ENCODE results near the gene FOSL1. TPM values are rescaled to one million over a fixed set of nuclear protein-coding genes. Genes with fewer than 3 reads are reported as not detected.

FOSL1 gene
- total and polyA plus RNA-seq, 2 donors (not counting 1 experiment from before 2014, with no cell fraction given), result 2.3 TPM; not detected in 1

DNA sequence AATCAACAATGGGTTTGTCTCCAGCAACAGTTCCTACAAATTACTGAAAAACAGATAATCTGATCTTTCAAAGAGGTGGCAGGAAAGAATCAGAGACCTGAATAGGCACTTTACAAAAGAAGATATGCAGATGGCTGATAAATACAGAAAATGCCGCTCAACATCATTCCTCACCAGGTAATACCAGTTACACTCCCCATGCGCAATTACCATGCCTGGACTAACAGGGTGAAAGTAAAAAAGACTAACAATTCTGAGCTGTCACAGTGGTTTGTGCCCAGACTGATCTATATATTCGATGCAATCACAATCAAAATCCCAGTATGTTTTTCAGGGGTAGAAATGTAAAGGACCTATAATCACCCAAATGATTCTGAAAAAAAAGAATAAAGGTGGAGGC lies 56.4 kb downstream of the FOSL1 start:
- no CpG with 5 or more reads among the region's 3 CpGs for WGBS (ENCODE audit: insufficient coverage)
- H3K27ac Mint-ChIP-seq, result no peak overlapping the region
- H3K36me3 ChIP-seq (replicated peaks in 1 of 2; ENCODE audit: control extremely low read depth in 1 of 2, control insufficient read depth in 1 of 2, extremely low read depth in 1 of 2, insufficient read depth in 2 of 2, low read length in 1 of 2), result no peaks in the 10 kb centered on the region

DNA sequence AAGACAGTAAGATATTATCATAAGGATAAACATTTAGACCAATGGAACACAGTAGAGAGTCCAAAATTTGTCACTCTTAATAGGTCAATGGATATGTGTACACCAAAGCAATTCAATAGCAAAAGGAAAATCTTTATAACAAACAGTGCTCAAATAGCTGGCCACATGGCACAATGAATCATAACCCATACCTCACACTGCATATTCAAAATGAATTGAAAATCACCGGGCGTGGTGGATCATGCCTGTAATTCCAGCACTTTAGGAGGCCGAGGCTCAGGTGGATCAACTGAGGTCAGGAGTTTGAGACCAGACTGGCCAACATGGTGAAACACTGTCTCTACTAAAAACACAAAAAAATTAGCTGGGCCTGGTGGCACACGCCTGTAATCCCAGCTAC lies 58.0 kb downstream of the FOSL1 start:
- no peaks in the 10 kb centered on the region for H3K36me3 ChIP-seq (replicated peaks in 1 of 2; ENCODE audit: control extremely low read depth in 1 of 2, control insufficient read depth in 1 of 2, extremely low read depth in 1 of 2, insufficient read depth in 2 of 2, low read length in 1 of 2)
- ATAC-seq (ENCODE audit: low read depth), result no peak
- TF ChIP-seq CTCF (IDR thresholded peaks at IDR 0.05) (no peak), EZH2 (IDR thresholded peaks at IDR 0.05; ENCODE audit: borderline replicate concordance, insufficient read depth, low read depth, low read length, poor library complexity, severe bottlenecking) (no peak)
- no peak overlapping the region for H2AFZ ChIP-seq (ENCODE audit: insufficient read depth, low read depth, low read length, poor library complexity, severe bottlenecking)
- no peak overlapping the region for H3K4me3 Mint-ChIP-seq
- intact Hi-C loops (cut with micrococcal nuclease), result no loop called here
- H3K79me2 ChIP-seq (ENCODE audit: control insufficient read depth, insufficient read depth, low read length), result no peaks in the 10 kb centered on the region
- no peak for DNase-seq
- H3K4me1 ChIP-seq (ENCODE audit: control insufficient read depth in 2 of 2, insufficient read depth in 2 of 2, low read length in 2 of 2), result no peaks in the 10 kb centered on the region
- no peaks in the 10 kb centered on the region for H3K4me1 Mint-ChIP-seq
- 94% methylated on average over 4 of the region's 4 CpGs for WGBS (ENCODE audit: insufficient coverage)
- no peak overlapping the region for H3K4me3 ChIP-seq (ENCODE audit: control extremely low read depth in 1 of 5, extremely low read depth in 1 of 5, insufficient read depth in 1 of 5, low read depth in 2 of 5, low read length in 4 of 5)
- H3K9ac ChIP-seq (ENCODE audit: low read length), result no peak overlapping the region
- no peaks in the 10 kb centered on the region for H3K27me3 Mint-ChIP-seq
- H3K9me3 Mint-ChIP-seq (ENCODE audit: insufficient read depth), result no peaks in the 10 kb centered on the region
- no peak overlapping the region for H3K4me2 ChIP-seq (replicated peaks; ENCODE audit: low read depth, low read length, poor library complexity, severe bottlenecking)
- POLR2A ChIA-PET, result interaction anchor here (0.7 kb wide), 1 partner anchor 14 kb away, joined by 9 read pairs; no protein-coding TSS in a partner anchor
- H3K27ac Mint-ChIP-seq, result no peak overlapping the region
- no peaks in the 10 kb centered on the region for H3K9me3 ChIP-seq (ENCODE audit: control extremely low read depth in 1 of 3, control insufficient read depth in 2 of 3, insufficient read depth in 1 of 3, low read length in 2 of 3)
- no peak overlapping the region for H3K27ac ChIP-seq (ENCODE audit: low read length in 2 of 2)
- no peaks in the 10 kb centered on the region for H4K20me1 ChIP-seq (ENCODE audit: control insufficient read depth, insufficient read depth, low read length, poor library complexity, severe bottlenecking)
- CTCF ChIA-PET, result interaction anchor here (0.7 kb wide), 2 partner anchors 42 to 302 kb away, joined by 5 to 6 read pairs; no protein-coding TSS in a partner anchor
- no peaks in the 10 kb centered on the region for H3K27me3 ChIP-seq (replicated peaks in 1 of 4; ENCODE audit: control extremely low read depth in 1 of 4, control insufficient read depth in 3 of 4, insufficient read depth in 4 of 4, low read length in 3 of 4)

More for the DNA sequence above, 56.4 kb downstream of the FOSL1 start:
- CTCF ChIA-PET, result no interaction called here
- Histone ChIP-seq H3K9me3 (ENCODE audit: control extremely low read depth in 1 of 3, control insufficient read depth in 2 of 3, insufficient read depth in 1 of 3, low read length in 2 of 3) (no peaks in the 10 kb centered on the region), H3K79me2 (ENCODE audit: control insufficient read depth, insufficient read depth, low read length) (no peaks in the 10 kb centered on the region), H2AFZ (ENCODE audit: insufficient read depth, low read depth, low read length, poor library complexity, severe bottlenecking) (no peak overlapping the region), H3K4me2 (replicated peaks; ENCODE audit: low read depth, low read length, poor library complexity, severe bottlenecking) (no peak overlapping the region), H3K27ac (ENCODE audit: low read length in 2 of 2) (no peak overlapping the region), H3K27me3 (replicated peaks in 1 of 4; ENCODE audit: control extremely low read depth in 1 of 4, control insufficient read depth in 3 of 4, insufficient read depth in 4 of 4, low read length in 3 of 4) (no peaks in the 10 kb centered on the region), H3K9ac (ENCODE audit: low read length) (no peak overlapping the region), H3K4me3 (ENCODE audit: control extremely low read depth in 1 of 5, extremely low read depth in 1 of 5, insufficient read depth in 1 of 5, low read depth in 2 of 5, low read length in 4 of 5) (no peak overlapping the region), H3K4me1 (ENCODE audit: control insufficient read depth in 2 of 2, insufficient read depth in 2 of 2, low read length in 2 of 2) (no peaks in the 10 kb centered on the region), H4K20me1 (ENCODE audit: control insufficient read depth, insufficient read depth, low read length, poor library complexity, severe bottlenecking) (no peaks in the 10 kb centered on the region)
- DNase-seq (no peak), ATAC-seq (ENCODE audit: low read depth) (no peak)
- Mint-ChIP-seq H3K4me1 (no peaks in the 10 kb centered on the region), H3K4me3 (no peak overlapping the region), H3K9me3 (ENCODE audit: insufficient read depth) (no peaks in the 10 kb centered on the region), H3K27me3 (no peaks in the 10 kb centered on the region)
- POLR2A ChIA-PET, result no interaction called here
- TF ChIP-seq EZH2 (IDR thresholded peaks at IDR 0.05; ENCODE audit: borderline replicate concordance, insufficient read depth, low read depth, low read length, poor library complexity, severe bottlenecking), result no peak
- TF ChIP-seq CTCF (IDR thresholded peaks at IDR 0.05), result no peak
- intact Hi-C loops (cut with micrococcal nuclease), result no loop called here

Other genes with a start within 250 kb of the FOSL1 start
- gene RELA, start 237.5 kb downstream of the FOSL1 start, total RNA-seq, result 154 and 160 TPM in 2 replicates
- gene RELA, start 237.5 kb downstream of the FOSL1 start, polyA plus RNA-seq, result 124 and 188 TPM in 2 replicates
- 134 and 142 TPM in 2 replicates for gene KAT5, start 188.1 kb downstream of the FOSL1 start, total RNA-seq
- gene KAT5, start 188.1 kb downstream of the FOSL1 start, polyA plus RNA-seq, result 84.6 and 131 TPM in 2 replicates
- gene RNASEH2C, start 179.6 kb downstream of the FOSL1 start, total RNA-seq, result 75.3 and 81.6 TPM in 2 replicates
- gene RNASEH2C, start 179.6 kb downstream of the FOSL1 start, polyA plus RNA-seq, result 71.6 and 95.0 TPM in 2 replicates
- gene AP5B1, start 119.4 kb downstream of the FOSL1 start, total RNA-seq, result 25.2 and 26.3 TPM in 2 replicates
- 9.4 and 9.6 TPM in 2 replicates for gene AP5B1, start 119.4 kb downstream of the FOSL1 start, polyA plus RNA-seq
- gene OVOL1, start 113.3 kb downstream of the FOSL1 start, total RNA-seq, result 0.15 and 0.17 TPM in 2 replicates
- 0.09 and 0.66 TPM in 2 replicates for gene OVOL1, start 113.3 kb downstream of the FOSL1 start, polyA plus RNA-seq
- gene SNX32, start 66.4 kb downstream of the FOSL1 start, total RNA-seq, result 0.34 and 0.57 TPM in 2 replicates
- 0.89 and 8.8 TPM in 2 replicates for gene SNX32, start 66.4 kb downstream of the FOSL1 start, polyA plus RNA-seq
- 439 and 455 TPM in 2 replicates for gene CFL1, start 42.2 kb downstream of the FOSL1 start, total RNA-seq
- 530 and 990 TPM in 2 replicates for gene CFL1, start 42.2 kb downstream of the FOSL1 start, polyA plus RNA-seq
- gene MUS81, start 40.0 kb downstream of the FOSL1 start, total RNA-seq, result 71.1 and 74.5 TPM in 2 replicates
- 134 and 135 TPM in 2 replicates for gene MUS81, start 40.0 kb downstream of the FOSL1 start, polyA plus RNA-seq
- gene EFEMP2, start 27.6 kb downstream of the FOSL1 start, total RNA-seq, result 9.5 and 11.7 TPM in 2 replicates
- gene EFEMP2, start 27.6 kb downstream of the FOSL1 start, polyA plus RNA-seq, result 13.3 and 14.7 TPM in 2 replicates
- 0.84 and 1.3 TPM in 2 replicates for gene CTSW, start 20.6 kb downstream of the FOSL1 start, total RNA-seq
- 4.6 and 5.4 TPM in 2 replicates for gene CTSW, start 20.6 kb downstream of the FOSL1 start, polyA plus RNA-seq
- 59.8 and 63.4 TPM in 2 replicates for gene FIBP, start 11.9 kb downstream of the FOSL1 start, total RNA-seq
- gene FIBP, start 11.9 kb downstream of the FOSL1 start, polyA plus RNA-seq, result 94.9 and 128 TPM in 2 replicates
- gene CCDC85B, start 9.7 kb downstream of the FOSL1 start, total RNA-seq, result 16.8 and 18.2 TPM in 2 replicates
- 21.8 and 39.5 TPM in 2 replicates for gene CCDC85B, start 9.7 kb downstream of the FOSL1 start, polyA plus RNA-seq
- gene C11orf68, start 18.7 kb upstream of the FOSL1 start, total RNA-seq, result 50.6 and 57.6 TPM in 2 replicates
- 16.6 and 34.9 TPM in 2 replicates for gene C11orf68, start 18.7 kb upstream of the FOSL1 start, polyA plus RNA-seq
- 62.9 and 71.7 TPM in 2 replicates for gene DRAP1, start 19.0 kb upstream of the FOSL1 start, total RNA-seq
- 83.9 and 90.2 TPM in 2 replicates for gene DRAP1, start 19.0 kb upstream of the FOSL1 start, polyA plus RNA-seq
- gene TSGA10IP, start 45.1 kb upstream of the FOSL1 start, total RNA-seq, result not detected in 2 replicates
- not detected in 2 replicates for gene TSGA10IP, start 45.1 kb upstream of the FOSL1 start, polyA plus RNA-seq
- gene SART1, start 61.3 kb upstream of the FOSL1 start, total RNA-seq, result 97.4 and 102 TPM in 2 replicates
- 57.1 and 74.5 TPM in 2 replicates for gene SART1, start 61.3 kb upstream of the FOSL1 start, polyA plus RNA-seq
- gene EIF1AD, start 101.8 kb upstream of the FOSL1 start, total RNA-seq, result 61.0 and 65.2 TPM in 2 replicates
- gene EIF1AD, start 101.8 kb upstream of the FOSL1 start, polyA plus RNA-seq, result 56.9 and 100 TPM in 2 replicates
- gene BANF1, start 102.1 kb upstream of the FOSL1 start, total RNA-seq, result 99.3 and 99.5 TPM in 2 replicates
- gene BANF1, start 102.1 kb upstream of the FOSL1 start, polyA plus RNA-seq, result 74.3 and 75.7 TPM in 2 replicates
- not detected in 2 replicates for gene CST6, start 111.6 kb upstream of the FOSL1 start, total RNA-seq
- gene CST6, start 111.6 kb upstream of the FOSL1 start, polyA plus RNA-seq, result not detected in 2 replicates
- gene CATSPER1, start 126.1 kb upstream of the FOSL1 start, total RNA-seq, result not detected in 2 replicates
- not detected in 2 replicates for gene CATSPER1, start 126.1 kb upstream of the FOSL1 start, polyA plus RNA-seq
- not detected in 2 replicates for gene GAL3ST3, start 148.8 kb upstream of the FOSL1 start, total RNA-seq
- not detected in 2 replicates for gene GAL3ST3, start 148.8 kb upstream of the FOSL1 start, polyA plus RNA-seq
- gene SF3B2, start 152.0 kb upstream of the FOSL1 start, total RNA-seq, result 205 and 214 TPM in 2 replicates
- gene SF3B2, start 152.0 kb upstream of the FOSL1 start, polyA plus RNA-seq, result 123 and 139 TPM in 2 replicates
- 303 and 325 TPM in 2 replicates for gene PACS1, start 169.9 kb upstream of the FOSL1 start, total RNA-seq
- 121 and 131 TPM in 2 replicates for gene PACS1, start 169.9 kb upstream of the FOSL1 start, polyA plus RNA-seq